Measurements from ENCODE around the gene VILL.
A peak's percentile ranks its signal among the peaks of the same experiment; 100 is the strongest.
"Not testable (repeated sequence)": the region's sequence is repeated elsewhere in the genome, so short reads cannot be mapped to it uniquely, and the experiment has no call there.

Gene VILL

DNA sequence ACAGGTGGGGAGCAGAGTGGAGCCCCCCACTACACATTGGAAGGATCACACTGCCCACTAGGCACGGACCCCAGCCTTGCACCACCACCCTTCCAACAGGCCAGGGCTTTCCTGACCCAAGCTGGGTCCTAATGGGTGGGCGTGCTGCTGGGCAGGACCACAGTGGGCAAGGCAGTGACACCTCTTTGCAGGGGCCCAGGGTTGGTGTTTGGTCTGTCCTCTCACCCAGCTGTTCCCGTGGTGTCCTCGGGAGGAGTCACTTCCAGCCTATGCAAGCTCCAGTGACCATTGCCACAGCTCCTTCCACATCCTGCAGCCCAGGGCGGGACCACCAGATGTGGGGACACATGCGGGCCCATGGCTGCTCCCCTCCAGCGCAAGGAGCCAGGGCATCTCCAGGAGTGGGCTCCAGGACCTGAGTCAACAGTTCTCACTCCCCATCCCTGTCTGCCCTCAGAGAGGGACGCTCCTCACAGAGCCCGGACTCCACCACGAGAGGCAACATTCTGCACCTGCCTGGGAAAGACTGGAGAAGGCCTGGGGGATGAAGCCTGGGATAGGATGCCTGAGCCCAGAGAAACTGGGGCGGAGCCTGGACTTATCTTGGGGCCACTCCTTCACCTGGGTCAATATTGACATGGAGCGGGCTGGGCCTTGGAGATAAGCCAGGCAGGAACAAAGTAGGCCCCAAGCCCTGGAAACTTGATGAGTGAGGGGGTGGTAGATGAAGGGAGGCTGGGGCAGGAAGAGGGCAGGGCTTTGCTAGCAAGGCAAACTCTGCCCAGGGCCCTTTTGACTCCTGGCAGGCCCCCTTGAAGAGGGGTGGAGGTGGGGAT, 3.9 kb upstream of the VILL start:
- DNase-seq (ENCODE audit: low read depth), result no peak

DNA sequence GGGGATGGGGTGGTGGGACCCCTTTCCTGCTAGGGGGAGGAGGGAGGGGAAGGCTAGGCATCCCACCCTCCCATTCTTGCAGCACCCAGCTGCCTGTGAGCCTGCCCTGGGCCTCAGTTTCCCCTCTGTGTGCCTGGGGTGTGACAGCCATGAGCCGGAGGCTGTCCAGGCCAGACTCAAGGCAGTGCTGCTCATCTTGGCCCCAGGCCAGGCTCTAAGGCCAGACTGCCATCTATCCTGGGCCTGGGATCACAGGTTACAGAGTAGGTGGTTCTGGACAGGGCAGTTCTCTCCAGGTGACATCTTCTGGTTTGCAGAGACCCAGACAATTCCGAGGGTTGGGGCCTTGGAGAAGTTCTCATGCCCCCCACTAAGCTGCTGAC, 3.3 kb upstream of the VILL start:
- no peak for DNase-seq (ENCODE audit: low read depth)

DNA sequence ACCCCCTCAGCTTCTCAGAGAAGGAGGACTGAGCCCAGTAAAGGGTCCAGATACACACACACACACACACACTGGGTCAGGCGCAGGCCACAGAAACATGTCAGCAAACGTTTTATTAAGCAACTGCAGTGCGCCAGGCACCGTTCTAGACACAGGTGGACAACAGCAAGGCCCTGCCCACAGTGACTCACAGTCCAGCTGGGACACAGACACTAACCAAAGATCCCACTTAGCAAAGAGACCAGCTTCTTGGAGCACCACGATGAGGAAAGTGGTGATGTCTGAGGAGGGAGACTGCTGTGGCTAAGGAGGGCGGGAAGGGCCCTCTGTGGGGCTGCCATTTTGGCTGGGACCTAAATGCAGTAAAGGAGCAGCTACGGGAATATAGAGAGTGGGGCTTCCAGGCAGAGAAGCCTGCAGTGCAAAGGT, 2.8 kb upstream of the VILL start:
- no peak for DNase-seq (ENCODE audit: low read depth)

DNA sequence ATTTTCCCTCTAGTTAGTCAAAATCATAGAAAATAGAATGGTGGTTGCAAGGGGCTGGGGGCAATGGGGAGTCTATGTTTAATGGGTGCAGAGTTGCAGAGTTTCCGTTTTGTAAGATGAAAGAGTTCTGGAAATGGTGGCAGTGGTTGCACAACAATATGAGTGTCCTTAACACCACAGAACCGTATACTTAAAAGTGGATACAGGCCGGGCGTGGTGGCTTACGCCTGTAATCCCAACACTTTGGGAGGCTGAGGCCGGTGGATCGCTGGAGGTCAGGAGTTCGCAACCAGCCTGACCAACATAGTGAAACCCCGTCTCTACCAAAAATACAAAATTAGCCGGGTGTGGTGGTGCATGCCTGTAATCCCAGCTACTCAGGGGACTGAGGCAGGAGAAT, 2.2 kb upstream of the VILL start:
- not testable (repeated sequence) for DNase-seq (ENCODE audit: low read depth)

DNA sequence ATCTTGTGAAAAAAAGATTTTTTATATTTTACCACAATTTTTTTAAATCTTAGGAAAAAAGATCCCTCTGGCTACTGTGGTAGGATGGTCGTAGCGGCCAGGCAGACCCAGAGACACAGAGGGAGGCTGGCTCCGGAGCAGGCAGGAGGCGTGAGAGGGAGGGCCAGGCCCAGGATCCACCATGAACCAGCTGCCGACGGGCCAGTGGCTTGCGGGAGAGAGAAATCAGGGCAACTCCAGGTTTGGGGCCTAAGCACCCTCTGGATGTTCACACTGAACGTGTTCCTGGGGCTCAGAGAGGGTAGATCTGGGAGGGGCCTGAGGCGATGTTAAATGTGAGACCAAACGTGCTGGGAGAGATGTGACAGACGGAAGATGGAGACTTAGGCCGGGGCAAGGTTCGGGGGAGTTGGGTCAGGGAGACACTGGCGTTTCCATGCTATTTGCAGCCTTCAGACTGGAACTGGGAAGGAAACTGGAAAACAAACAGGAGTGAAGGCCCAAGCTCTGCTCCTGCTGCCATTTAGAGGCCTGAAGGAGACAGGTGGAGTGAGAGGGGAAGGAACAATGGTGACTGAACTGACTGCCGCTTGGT, 1.6 kb upstream of the VILL start:
- DNase-seq (ENCODE audit: low read depth), result no peak

DNA sequence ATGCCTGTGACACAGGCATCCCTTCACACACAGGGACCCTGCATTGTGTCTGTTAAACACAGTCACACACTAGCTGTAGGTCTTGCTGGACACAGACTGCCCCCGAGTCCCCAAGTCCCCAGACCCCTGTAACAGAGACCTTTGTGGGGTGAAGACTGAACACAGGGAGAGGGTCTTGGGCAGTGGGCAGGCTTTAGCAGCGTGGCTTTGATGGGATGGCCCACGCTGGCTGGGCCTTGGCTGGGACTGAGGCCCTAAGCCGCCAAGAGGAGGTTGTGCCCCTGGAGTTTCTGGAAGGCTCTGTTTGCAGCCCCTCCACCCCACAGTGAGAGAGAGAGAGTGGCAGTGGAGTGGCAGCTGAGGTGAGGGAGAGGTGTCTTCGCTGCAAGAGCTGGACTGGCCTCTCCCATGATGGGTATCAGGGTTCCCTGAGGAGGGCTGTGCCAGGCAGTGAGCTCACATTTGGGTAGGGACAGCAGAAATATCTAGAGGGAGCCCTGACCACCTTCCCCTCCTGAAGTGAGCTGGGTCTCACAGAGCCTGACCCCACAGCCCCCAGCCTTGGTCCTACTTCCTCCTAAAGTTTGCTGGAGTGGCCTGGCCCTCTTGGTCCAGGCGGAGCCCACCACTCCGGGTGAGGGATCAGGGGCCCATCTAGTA, 635 bp upstream of the VILL start:
- DNase-seq (ENCODE audit: low read depth), result no peak

DNA sequence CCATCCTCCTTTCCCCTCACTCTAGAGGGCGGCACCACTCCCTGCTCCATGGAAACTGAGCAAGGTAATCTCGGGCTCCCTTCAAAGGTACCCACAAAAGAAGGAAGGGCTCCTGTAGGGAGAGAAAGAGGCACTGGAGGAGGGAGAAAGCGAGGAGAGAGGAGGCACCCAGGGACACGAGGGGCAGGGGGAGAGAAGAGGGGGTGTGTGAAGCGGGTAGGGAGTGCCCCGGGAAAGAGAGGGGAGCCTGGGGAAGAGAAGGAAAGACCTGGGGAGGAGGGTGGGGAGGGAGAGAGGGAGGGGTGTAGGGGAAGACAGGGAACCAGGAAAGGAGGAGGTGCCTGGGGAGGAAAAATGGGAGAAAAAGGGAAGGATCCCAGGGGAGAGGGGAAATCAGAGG, 523 bp downstream of the VILL start:
- no peak for DNase-seq (ENCODE audit: low read depth)

DNA sequence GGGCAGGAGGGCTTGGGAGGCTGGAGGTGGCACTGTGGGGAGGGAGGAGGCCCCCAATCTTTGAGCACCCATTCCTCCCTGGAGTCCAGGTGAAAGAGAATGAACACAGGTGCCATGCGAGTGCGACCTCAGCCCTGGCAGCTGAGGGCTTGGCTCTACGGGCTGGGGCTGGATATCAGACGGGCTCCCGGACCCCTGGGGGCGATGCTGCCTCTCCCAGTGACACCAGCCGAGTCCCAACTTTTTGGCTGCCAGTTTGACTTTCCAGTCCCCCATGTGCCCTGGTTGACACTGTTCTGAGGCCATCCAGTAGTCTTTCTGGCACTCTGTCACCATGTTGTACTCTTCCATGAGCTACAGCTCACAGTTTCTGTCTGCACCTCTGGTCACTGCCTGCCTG, 1.2 kb downstream of the VILL start:
- no peak for DNase-seq (ENCODE audit: low read depth)

DNA sequence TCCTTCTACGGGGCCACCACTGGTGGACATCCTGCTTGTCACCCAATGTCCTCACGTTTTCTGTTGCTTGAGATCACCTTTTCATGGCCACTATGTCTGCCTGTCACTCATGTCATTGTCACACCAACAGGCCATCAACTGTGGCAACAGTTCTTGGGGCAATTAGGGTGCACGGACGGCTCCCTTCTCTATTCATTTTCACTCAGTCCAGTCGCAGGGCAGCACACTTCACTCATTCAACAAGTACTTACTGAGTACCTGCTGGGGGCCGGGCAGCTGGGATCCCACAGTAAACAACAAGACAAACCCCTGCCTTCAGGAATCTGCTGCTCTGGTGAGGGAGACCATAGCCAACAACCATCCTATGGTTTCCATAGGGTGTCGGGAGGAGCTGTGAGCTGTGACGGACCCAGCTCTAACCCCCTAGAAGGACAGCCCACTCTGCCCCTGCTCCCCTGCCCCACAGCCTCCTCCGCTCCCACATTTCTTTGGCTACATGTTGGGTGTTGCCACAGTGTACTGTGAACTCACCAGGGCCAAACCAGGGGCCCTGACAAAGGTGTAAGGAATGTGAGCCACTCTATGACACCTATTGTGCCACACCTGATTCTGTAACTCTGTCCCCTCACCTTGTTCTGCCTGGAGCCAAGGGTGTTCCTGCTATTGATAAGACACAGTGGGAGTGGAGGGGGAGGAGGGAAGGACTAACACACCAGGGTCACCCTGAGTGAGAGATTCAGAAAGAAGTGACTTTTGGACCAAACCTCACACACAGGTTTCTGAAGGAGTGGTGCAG, 1.9 kb downstream of the VILL start:
- no peak for DNase-seq (ENCODE audit: low read depth)

DNA sequence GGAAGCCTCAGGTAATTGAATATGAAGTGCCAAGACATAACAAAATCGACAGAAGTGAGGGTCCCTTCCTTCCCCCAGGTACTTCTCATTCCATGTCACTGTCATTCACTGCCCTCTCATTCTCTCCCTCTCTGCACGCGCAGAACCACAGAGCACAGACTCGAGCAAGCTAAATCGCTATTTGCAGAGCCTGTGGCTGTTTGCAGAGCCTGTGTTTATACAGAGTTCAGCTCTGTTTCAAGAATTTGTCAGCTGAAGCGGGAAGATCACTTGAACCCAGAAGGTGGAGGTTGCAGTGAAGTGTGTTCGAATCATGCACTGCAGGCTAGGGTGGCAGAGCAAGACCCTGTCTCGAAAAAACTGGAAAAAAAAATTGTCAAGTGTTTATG, 2.5 kb downstream of the VILL start:
- no peak for DNase-seq (ENCODE audit: low read depth)

DNA sequence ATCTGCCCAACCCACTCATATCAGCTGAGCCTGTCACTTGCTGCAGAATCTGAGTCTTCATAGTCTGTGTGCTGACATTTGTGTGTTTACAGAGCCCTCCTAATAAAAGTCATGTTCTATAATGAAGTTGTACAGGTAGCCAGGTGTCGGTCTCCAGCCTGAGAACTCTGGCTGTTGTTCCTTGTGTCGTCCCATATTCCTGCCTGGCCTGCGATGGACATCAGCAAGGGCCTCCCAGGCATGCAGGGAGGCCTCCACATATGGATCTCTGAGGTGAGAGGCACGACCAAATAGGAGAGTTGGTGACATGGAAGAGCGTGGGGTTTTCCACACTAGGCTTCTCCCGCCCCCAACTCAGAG, 2.9 kb downstream of the VILL start:
- no peak for DNase-seq (ENCODE audit: low read depth)

DNA sequence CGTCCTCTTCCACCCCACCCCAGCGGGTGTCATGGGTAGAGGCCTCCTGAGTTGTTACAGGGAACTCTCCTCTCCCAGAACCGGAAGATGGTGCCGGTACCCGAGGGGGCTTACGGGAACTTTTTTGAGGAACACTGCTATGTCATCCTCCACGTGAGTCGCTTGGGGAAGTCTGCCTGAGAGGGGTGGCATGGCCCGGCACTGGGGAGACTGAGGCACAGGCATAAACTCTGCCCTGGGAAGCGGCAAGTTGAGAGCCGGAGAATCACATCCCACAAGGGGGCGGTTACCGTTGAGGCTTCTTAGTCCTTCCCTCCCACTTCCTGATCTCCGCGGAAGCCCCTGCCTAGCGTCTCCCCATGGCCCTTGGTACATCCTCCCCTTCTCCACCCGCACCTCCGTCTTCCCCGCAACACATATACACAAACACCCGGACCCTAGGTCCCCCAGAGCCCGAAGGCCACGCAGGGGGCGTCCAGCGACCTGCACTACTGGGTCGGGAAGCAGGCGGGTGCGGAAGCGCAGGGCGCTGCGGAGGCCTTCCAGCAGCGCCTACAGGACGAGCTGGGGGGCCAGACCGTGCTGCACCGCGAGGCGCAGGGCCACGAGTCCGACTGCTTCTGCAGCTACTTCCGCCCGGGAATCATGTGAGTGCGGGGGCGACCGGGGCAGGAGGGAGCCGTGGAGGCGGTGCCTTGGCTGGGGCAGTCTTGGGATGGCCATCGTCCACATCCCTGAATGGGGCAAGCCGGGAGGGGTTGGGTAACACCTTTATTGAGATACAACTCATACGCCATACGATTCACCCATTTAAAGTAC, 3.4 kb downstream of the VILL start:
- DNase-seq (ENCODE audit: low read depth), result peak; percentile 42

DNA sequence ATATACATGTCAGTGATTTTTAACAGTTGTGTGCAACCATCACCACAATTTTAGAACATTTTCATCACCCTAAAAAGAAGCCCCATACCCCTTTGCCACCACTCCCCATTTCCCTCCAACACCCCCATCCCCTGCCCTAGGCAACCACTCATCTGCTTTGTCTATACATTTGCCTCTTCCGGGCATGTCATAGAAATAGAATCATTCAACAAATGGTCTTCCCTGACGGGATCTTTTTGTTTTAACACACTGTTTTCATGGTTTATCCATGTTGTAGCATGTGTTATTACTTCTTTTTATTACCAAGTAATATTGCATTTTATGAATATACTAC, 4.0 kb downstream of the VILL start:
- no peak for DNase-seq (ENCODE audit: low read depth)

DNA sequence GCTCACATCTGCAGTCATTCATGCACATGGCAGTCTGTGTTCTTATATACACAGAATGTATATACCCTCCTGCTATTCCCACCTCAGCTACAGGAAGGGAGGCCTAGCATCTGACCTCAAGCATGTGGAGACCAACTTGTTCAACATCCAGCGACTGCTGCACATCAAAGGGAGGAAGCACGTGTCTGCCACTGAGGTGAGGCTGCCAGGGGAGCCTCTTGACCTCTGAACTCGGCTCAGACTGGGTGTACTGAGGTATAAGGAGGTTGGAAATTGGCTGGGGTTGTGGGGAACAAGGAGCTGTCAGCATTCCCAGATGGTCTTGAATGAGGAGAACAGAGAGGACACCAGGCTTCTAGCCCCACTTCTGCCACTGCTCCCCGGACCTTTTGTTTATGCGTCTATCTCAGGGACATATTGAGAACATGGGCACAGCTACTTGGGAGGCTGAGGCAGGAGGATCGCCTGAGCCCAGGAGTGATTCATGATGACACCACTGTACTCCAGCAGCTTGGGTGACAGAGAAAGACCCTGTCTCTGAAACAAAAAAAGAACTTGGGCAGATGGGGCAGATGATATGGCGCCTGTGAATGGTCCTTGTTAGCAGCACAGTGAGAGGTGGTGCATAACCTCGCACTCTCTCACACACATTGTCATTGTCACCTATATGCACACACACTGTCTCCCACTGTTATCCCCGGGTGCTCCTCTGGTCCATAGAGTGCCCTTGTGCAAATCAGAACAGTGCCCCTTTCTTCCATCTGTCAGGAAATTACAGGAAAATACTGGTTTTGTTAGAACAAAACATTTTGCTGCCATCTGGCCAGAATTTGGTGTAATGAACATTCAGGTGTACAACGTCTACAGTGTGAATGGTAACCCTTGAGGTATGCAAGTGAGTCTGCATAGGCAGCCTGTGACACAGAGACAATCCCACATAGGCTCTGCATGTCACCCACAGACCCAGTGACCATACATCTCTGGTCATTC, 5.4 kb downstream of the VILL start:
- no peak for DNase-seq (ENCODE audit: low read depth)

DNA sequence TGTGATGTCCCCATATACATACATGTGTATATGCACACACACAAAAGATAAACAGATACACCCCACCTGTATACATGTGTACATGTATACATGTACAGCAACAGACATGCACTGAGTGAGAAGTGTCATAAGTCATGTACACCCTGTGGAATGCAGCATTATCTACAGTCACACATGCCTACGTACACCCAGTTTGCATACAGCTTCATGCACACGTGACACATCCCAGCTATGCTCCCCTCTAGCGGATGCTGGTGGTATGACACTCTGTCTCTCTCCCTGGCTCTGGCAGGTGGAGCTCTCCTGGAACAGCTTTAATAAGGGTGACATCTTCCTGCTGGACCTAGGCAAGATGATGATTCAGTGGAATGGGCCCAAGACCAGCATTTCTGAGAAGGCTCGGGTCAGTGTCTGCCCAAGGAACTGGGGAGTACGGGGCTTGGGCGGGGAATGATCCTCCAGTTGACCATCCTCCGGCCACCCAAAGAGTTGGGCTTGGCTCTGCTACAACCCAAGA, 6.3 kb downstream of the VILL start:
- peak; percentile 76 for DNase-seq (ENCODE audit: low read depth)

DNA sequence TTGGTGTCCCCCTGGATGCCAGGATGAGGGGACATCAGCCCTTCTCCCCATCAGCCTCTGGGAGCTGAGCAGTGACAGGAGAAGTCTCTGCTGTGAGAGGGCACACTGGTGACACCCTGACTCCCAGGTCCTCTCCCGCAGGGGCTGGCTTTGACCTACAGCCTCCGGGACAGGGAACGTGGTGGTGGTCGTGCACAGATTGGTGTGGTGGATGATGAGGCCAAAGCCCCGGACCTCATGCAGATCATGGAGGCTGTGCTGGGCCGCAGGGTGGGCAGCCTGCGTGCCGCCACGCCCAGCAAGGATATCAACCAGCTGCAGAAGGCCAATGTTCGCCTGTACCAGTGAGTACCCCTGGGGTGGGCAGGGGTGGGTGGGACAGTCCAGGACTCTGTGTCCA, 6.8 kb downstream of the VILL start:
- DNase-seq (ENCODE audit: low read depth), result no peak

DNA sequence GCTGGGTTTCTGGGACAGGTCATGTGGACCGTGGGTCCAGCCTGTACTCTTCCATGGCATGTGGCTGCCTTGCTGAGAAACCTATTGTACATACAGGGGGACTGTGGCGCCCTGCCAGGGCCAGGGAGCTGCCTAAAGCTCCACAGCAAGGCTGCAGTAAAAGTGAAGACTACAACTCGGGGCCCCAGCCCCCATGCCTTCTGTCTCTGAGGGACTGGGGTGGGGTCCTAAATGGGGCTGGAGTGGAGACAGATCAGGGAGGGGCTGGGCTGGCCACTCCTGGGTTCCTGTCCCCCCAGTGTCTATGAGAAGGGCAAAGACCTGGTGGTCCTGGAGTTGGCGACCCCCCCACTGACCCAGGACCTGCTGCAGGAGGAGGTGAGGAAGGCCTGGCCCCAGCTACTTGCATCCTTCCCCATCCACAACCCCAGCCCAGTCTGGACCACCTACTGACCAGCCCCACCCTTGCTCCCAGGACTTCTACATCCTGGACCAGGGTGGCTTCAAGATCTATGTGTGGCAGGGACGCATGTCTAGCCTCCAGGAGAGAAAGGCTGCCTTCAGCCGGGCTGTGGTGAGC, 7.3 kb downstream of the VILL start:
- no peak for DNase-seq (ENCODE audit: low read depth)

DNA sequence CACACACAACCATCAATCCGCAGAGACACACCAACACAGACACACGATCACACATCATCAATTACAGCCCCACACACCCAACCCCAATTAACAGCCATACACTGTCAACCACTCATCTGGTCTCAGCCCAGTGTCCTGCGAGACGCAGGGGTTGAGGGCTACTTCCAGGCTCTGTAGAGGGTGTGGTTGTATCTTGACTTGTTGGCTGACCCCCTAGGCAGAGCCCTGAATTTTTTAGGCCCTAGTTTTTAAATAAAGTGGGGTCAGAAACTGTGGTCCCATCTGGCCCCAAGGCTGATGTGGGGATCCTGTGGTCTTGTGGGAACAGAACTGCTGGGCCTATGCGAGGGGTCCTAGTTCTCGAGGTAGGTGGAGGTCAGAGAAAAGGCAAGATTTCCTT, 9.2 kb downstream of the VILL start:
- DNase-seq (ENCODE audit: low read depth), result no peak

DNA sequence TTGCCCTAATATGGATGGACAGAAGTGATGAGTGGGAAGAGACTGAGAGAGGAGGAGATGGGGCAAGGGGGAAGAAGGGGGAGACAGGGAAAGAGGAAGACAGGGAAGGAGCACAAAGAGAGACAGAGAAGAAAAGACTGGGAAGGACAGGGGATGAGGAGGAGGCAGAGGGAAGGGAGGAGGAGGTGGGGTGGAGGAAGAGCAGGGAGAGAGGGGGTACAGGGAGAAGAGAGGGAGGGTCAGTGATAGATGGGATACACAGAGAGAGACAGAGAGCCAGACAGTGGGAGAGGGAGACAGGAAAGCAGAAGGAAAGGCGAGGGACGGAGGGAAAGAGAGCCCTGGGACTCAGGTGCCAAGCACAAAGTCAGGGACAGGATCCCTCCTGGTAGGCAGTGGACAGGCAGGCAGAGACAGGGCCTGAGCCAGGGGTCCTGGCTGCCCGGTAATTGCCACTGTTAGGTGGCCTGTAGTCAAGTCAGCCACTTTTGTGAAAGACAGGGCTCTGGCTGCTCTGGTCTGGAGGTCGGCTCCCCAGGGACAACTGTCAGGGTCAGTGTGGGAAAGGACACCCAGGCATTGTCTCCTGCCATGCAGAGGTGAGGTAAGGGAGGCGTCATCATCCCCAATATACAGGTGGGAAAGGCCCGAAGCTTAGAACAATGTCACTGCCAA, 9.8 kb downstream of the VILL start:
- DNase-seq (ENCODE audit: low read depth), result no peak

All from activated T-cell treated with anti-CD3 and anti-CD28 coated beads for 1 hour (primary cell).